GM19467 (cell line): ENCODE results near the gene S1PR4.
"Not testable (repeated sequence)": the region's sequence is repeated elsewhere in the genome, so short reads cannot be mapped to it uniquely, and the experiment has no call there.

ENCODE experiments used
- ATAC-seq: cut with Tn5 transposase; IDR thresholded peaks from one replicate; pipeline ENCODE4 v1.9.1; 2021; ENCODE audit warnings: mild to moderate bottlenecking, moderate library complexity; ENCODE audit not compliant: unreplicated experiment

Gene S1PR4

DNA sequence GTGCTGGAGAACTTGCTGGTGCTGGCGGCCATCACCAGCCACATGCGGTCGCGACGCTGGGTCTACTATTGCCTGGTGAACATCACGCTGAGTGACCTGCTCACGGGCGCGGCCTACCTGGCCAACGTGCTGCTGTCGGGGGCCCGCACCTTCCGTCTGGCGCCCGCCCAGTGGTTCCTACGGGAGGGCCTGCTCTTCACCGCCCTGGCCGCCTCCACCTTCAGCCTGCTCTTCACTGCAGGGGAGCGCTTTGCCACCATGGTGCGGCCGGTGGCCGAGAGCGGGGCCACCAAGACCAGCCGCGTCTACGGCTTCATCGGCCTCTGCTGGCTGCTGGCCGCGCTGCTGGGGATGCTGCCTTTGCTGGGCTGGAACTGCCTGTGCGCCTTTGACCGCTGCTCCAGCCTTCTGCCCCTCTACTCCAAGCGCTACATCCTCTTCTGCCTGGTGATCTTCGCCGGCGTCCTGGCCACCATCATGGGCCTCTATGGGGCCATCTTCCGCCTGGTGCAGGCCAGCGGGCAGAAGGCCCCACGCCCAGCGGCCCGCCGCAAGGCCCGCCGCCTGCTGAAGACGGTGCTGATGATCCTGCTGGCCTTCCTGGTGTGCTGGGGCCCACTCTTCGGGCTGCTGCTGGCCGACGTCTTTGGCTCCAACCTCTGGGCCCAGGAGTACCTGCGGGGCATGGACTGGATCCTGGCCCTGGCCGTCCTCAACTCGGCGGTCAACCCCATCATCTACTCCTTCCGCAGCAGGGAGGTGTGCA is 587 bp downstream of the S1PR4 start:
- ATAC-seq, result no peak

- ATAC-seq, result no peak
Measured at GRCh38 chr19:3179739-3180293, 1.2 kb downstream of the S1PR4 start.

DNA sequence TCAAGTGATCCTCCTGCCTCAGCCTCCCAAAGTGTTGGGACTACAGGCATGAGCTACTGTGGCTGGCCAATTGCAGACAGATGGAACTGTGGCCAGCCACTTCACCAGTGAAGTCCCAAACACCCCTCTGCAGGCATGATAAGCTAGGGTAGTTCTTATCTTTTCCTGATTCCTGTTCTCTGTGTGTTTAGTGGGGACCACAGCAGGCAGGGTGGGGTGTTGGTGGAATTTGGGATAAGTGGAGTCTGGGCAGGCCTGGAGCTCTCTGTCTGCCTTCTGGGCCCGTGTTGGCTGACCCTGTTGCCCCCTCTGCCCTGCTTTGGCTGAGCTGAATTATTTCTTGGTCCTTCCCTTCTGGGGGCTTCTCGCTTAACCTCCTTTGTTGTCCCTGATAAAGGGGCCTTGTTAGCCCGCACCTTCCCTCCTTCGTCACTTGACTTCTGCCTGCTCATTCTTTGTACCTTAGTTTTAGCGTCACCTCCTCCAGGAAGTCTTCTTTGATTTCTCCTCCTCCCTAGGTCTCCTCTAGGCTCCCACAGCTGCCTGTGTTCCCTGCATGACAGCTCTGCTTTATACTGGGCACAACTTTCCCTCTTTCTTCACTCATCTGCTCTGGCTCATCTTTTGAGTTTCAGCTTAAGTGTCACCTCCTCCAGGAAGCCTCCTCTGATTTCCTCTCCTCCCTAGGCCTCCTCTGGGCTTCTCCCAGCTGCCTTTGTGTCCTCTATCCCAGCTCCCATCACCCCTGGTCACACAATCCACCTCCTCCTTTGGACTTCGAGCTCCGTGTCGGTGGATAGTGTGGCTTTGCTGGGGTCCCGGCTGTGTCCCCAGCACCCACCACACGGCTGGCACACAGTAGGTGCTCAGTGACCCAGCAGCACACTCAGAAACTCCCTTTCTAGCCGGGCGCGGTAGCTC is 5.4 kb downstream of the S1PR4 start:
- ATAC-seq, result no peak

GRCh38 chr19:3184847-3185460 is 6.4 kb downstream of the S1PR4 start:
- no peak for ATAC-seq

DNA sequence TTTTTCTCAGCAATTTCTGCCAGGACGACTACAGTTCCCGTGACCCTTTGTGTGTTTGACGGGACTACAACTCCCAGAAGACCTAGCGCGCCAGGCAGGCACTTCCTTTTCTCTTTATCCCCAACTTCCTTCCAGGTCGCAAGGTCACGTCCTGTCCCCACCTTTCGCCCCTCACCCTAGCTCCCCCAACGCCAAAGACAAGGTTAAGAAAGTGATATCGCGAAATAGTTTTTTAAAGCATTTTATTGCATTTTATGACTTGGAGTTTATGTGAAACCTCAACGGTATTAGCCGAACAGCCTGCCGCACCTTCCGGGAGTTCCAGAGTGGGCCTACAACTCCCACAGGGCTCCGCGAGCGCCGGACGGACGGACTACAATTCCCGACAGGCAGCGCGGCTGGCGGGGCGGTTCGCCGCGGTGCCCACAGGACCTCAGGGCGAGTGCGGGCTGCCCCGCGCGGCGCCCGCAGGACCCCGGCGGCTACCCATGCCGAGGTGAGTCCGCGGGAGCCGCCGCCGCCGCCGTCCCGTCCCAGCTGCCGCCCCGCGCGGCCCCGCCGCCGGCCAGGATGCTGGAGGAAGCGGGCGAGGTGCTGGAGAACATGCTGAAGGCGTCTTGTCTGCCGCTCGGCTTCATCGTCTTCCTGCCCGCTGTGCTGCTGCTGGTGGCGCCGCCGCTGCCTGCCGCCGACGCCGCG is 7.0 kb downstream of the S1PR4 start, which contains the start of gene NCLN:
TSS of gene NCLN (plus strand) at position 470 of the 699 bp plus-strand sequence. CDS start at position 571, 101 bp downstream.
- ATAC-seq, result peak; percentile 80

DNA sequence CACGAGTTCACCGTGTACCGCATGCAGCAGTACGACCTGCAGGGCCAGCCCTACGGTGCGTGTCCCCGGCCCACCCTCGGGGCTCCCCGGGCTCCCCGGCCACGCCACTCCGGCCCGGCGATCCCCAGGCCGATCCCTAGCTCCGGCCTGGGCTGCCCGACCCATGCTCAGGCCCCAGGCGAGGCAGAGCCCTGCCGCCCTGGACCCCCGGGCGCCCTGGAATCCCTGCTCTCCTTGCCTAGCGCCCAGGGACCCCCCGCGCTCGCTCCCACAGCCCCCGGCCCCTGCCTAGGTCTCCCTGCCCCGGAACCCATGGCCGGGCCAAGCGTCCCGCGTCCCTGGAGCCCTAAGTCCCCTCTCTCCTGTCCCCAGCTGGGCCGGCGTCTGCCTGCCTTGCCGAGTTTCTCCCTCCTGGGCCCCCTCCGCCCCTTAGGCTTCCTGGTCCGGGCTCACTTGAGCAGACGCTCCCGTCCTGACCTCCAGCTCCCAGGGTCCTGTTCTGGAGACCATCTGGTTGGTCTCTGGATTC is 7.7 kb downstream of the S1PR4 start:
- ATAC-seq, result peak; percentile 25

DNA sequence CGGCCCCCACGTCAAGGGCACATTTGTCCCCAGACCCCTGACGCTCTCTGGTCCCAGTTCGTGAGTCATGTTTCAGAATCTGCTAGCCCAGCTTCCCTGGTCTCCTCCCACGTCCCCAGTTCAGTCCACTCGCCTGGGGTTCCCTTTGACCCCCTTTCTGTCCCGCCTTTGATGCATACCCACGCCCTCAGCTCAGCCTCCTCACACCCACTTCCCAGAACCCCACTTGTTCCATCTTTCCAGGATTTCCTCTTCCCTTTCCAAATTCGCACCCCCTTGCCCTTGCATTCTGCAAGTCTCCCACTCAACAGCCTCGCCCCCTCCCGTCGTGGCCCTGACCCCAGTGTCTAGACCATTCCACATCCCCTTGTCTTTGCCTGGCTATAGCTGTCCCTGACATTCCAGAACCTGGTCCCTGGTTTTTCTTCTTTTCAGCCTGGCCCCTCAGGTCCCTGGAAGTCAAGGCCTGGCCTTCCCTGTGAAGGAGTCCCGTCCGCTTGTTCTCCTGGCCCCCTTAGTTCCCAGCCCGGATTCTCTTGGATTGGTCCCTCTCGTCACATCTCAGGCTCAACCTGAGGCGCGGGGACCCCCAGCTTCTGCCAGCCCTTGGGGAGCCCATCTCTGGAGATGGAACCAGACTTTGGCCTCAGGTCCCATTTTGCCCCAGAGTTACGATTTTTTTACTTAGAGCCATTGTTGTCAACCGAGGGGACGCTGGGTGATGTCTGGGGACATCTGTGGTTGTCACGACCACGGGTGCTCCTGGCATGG is 8.5 kb downstream of the S1PR4 start:
- no peak for ATAC-seq

DNA sequence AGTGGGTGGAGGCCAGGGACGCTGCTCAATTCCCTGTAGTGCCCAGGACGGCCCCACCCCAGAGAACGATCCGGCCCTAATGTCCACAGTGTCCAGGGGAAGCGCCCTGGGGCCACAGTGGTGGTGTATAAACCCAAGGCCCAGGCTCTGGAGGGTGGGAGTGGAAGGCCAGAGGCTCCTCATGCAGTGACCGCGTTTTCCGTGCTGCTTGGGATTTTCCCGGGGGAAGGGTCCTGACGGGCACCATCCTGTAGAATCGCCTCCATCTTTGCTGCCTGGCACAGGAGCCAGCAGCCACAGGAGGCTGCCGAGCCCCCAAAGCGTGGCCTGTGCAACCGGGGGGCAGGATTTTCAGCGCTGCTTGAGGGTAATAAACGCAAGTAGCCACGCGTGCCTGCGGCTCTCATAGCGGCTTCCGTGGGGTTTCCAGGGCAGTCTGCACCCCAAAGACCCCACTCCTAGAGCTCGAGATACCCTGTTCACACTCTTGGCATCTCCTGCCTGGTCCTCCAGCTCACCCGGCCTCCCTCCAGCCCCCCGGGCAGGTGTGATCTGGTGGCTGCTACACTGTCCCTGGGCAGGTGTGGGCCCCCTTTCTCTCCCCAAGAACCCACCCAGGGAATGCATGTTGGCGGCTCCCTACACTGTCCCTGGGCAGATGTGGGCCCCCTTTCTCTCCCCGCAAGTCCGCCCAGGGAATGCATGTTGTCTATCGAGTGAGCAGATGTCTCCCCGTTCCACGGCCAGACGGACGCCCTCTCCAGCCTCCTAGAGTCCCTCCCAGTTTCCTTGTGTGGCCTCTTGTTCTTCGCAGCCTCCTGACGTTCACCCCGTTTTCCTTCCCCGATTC is 9.3 kb downstream of the S1PR4 start:
- no peak for ATAC-seq

DNA sequence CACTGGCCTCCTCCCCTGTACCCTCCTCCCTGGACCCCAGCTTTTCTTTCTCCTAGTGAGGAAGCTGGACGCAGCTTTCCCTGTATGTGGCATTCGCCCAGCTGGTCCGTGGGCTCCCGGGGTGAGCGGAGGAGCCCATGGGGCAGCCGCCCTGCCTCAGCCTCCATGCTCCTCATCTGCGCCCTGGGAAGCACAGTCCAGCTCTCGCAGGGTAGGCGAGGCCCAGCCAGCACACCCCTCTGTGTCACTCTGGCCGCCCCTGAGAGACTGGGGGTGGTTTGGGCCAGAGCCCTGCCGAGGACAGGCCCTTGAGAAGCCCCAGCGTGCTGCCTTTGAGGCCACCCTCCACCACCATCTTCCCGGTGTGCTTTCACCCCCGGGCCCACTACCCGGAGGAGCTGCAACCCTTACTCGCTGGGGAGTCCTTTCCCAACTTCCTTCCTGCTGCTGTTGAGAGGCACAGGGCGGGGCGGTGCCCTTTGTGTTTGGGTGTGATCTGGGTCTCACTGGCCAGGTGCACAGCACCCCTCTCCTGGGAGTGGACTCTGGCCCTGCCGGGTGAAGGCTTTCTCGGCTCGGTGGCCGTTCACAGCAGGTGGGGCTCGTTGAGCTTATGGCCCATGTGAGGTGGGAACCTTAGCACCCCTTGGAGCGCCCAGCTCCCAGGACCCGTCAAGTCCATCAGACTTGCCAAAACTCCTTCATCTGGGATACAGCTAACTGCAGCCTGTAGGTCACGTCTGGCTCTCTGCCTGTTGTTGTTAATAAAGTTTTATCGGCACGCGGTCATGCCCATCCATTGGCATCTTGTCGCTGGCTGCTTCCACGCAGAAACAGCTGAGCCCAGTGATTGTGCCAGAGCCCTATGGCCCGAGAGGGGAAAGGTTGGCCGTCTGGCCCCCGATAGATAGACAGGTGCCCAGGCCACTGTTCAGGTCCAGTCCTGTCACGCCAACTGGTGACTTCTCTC is 10.3 kb downstream of the S1PR4 start:
- no peak for ATAC-seq

GRCh38 chr19:3189702-3190469 is 11.3 kb downstream of the S1PR4 start:
- ATAC-seq, result no peak

GRCh38 chr19:3190470-3190770 is 11.9 kb downstream of the S1PR4 start:
- no peak for ATAC-seq

DNA sequence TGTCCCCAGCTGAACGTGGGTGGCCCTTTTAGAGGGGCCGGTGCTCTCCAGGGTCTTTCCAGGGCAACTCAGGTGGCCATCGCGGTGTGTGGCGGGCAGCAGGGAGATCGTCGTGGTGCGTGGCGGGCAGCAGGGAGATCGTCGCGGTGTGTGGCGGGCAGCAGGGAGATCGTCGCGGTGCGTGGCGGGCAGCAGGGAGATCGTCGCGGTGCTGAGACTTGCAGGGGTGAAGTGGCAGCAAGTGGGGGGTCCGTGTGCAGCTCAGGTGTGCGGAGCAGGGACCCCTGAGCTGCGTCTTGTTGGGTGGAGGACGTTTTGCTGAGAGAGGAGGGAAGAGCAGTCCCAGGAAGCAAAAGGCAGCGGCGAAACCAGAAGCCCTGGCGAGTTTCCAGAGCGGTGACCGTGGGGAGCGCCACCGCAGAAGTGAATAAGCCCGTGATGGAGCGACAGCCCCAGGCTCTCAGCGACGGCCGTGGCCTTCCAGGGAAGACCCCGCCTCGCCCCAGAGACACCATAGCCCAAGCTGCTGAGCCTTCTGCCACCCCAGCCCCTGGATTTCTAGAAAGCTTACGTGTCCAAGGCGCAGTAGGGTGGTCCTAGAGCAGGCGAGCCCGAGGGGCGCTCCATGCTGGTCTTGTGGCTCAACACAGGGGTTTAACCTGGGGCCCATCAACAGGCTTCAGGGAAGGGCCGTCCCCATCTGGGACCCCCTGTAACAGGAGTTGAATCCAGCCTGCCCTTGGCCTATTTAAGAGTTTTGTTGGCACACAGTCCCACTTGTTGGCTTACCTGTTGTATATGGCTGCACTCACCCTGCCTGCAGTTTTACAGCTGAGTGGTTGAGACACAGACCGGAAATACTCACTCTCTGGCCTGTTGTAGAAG is 12.6 kb downstream of the S1PR4 start:
- no peak for ATAC-seq

DNA sequence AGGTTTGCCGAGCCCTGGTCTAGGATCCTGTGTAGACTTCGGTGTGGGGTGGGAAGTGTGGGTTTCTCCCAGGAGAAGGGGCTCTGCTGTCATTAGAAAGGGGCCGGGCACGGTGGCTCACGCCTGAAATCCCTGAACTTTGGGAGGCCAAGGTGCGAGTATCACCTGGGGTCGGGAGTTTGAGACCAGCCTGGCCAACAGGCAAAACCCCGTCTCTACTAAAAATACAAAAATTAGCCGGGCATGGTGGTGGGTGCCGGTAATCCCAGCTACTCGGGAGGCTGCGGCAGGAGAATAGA is 13.2 kb downstream of the S1PR4 start:
- ATAC-seq, result not testable (repeated sequence)

GRCh38 chr19:3192228-3192635 is 13.7 kb downstream of the S1PR4 start:
- no peak for ATAC-seq

GRCh38 chr19:3192684-3193083 is 14.1 kb downstream of the S1PR4 start:
- ATAC-seq, result no peak
